ENCODE data around the gene MRGPRF. TPM values are rescaled to one million over a fixed set of nuclear protein-coding genes. Genes with fewer than 3 reads are reported as not detected.

MRGPRF gene
- total RNA-seq, 1 donor from 2014 or later, result 0.53 TPM

- FAIRE-seq, result no peak
- Histone ChIP-seq H3K36me3 (ENCODE audit: control insufficient read depth, insufficient read depth, low read length) (no peaks in the 10 kb centered on the region), H3K4me3 (ENCODE audit: low read depth, low read length) (no peak overlapping the region), H3K27me3 (ENCODE audit: control insufficient read depth, insufficient read depth, low read length) (no peaks in the 10 kb centered on the region)
- DNase-seq (ENCODE audit: low read depth), result no peak
- TF ChIP-seq, protein P1, sequence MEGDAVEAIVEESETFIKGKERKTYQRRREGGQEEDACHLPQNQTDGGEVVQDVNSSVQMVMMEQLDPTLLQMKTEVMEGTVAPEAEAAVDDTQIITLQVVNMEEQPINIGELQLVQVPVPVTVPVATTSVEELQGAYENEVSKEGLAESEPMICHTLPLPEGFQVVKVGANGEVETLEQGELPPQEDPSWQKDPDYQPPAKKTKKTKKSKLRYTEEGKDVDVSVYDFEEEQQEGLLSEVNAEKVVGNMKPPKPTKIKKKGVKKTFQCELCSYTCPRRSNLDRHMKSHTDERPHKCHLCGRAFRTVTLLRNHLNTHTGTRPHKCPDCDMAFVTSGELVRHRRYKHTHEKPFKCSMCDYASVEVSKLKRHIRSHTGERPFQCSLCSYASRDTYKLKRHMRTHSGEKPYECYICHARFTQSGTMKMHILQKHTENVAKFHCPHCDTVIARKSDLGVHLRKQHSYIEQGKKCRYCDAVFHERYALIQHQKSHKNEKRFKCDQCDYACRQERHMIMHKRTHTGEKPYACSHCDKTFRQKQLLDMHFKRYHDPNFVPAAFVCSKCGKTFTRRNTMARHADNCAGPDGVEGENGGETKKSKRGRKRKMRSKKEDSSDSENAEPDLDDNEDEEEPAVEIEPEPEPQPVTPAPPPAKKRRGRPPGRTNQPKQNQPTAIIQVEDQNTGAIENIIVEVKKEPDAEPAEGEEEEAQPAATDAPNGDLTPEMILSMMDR (IDR thresholded peaks at IDR 0.05; ENCODE audit: insufficient read depth, low read length, severe bottlenecking), result no peak
Measured at GRCh38 chr11:69034123-69034867, 21.2 kb upstream of the MRGPRF start.

DNA sequence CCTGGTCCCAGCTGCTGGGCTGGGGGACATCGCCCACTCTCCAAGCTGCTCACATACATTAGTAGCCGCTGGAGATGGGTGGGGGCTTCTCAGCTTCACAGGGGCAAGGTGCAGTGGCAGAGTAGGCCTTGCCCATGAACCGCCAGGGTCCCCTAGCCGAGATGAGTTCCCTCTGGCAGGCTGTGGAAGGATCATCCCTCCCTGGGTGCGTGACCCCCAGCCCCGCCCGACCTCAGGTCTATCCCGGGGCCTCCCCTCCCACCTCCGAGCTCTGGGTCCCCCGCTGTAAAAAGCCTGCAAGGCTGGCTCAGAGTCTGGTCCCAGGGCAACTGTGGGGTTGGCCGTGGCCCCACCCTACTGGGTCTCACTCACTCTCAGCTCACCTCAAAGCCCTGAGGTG is 20.4 kb upstream of the MRGPRF start:
- H3K4me3 ChIP-seq (ENCODE audit: low read depth, low read length), result no peak overlapping the region
- TF ChIP-seq, protein P1 (IDR thresholded peaks at IDR 0.05; ENCODE audit: insufficient read depth, low read length, severe bottlenecking), result no peak
- FAIRE-seq, result no peak
- H3K27me3 ChIP-seq (ENCODE audit: control insufficient read depth, insufficient read depth, low read length), result no peaks in the 10 kb centered on the region
- no peak for DNase-seq (ENCODE audit: low read depth)
- H3K36me3 ChIP-seq (ENCODE audit: control insufficient read depth, insufficient read depth, low read length), result no peaks in the 10 kb centered on the region

GRCh38 chr11:69032833-69033232 is 19.8 kb upstream of the MRGPRF start:
- FAIRE-seq, result no peak
- no peak for DNase-seq (ENCODE audit: low read depth)
- H3K36me3 ChIP-seq (ENCODE audit: control insufficient read depth, insufficient read depth, low read length), result no peaks in the 10 kb centered on the region
- TF ChIP-seq, protein P1 (IDR thresholded peaks at IDR 0.05; ENCODE audit: insufficient read depth, low read length, severe bottlenecking), result no peak
- H3K27me3 ChIP-seq (ENCODE audit: control insufficient read depth, insufficient read depth, low read length), result no peaks in the 10 kb centered on the region
- no peak overlapping the region for H3K4me3 ChIP-seq (ENCODE audit: low read depth, low read length)

GRCh38 chr11:69030301-69030700 is 17.3 kb upstream of the MRGPRF start:
- DNase-seq (ENCODE audit: low read depth), result no peak
- no peak for FAIRE-seq
- TF ChIP-seq, protein P1 (IDR thresholded peaks at IDR 0.05; ENCODE audit: insufficient read depth, low read length, severe bottlenecking), result no peak
- Histone ChIP-seq H3K4me3 (ENCODE audit: low read depth, low read length) (no peak overlapping the region), H3K36me3 (ENCODE audit: control insufficient read depth, insufficient read depth, low read length) (no peaks in the 10 kb centered on the region), H3K27me3 (ENCODE audit: control insufficient read depth, insufficient read depth, low read length) (no peaks in the 10 kb centered on the region)

DNA sequence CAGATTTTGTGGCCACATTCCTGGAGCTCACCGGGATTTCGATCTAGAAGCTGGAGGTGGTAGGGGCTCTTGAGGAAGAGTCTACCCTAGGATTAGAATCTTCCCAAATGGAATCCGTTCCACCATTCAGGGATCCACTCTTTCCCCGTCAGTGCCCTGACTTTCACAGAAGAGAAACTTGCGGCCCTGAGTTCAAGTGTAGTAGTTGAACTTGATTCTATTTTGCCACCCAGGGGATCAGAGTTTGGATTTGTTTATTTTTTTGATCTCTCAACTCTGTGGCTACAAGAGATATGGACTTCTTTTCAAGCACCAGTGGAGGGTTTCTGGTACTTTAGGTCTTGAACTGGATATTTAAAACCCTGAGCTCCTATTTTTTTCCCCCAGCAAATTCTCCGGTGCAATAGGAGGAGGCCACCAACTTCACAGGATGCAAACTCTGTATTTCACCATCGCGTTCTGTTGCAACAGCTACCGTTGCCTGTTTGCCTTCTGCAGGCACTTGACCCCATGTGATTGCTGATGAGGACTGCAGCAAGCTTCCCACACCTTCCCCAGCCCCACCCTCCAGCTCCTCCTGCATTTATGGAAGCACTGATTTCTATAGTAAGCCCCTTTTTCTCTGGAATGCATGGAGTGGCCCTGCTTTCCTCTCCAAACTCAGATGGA is 14.8 kb upstream of the MRGPRF start:
- FAIRE-seq (no peak), DNase-seq (ENCODE audit: low read depth) (no peak)
- TF ChIP-seq, protein P1 (IDR thresholded peaks at IDR 0.05; ENCODE audit: insufficient read depth, low read length, severe bottlenecking), result no peak
- Histone ChIP-seq H3K36me3 (ENCODE audit: control insufficient read depth, insufficient read depth, low read length) (no peaks in the 10 kb centered on the region), H3K27me3 (ENCODE audit: control insufficient read depth, insufficient read depth, low read length) (no peaks in the 10 kb centered on the region), H3K4me3 (ENCODE audit: low read depth, low read length) (no peak overlapping the region)

Measured in bronchial epithelial cell (primary cell).